ENCODE measurements around the gene FTH1. TPM values are rescaled to one million over a fixed set of nuclear protein-coding genes. Genes with fewer than 3 reads are reported as not detected.

The FTH1 gene
- total and polyA plus RNA-seq, 2 of the 13 experiments (the other 11 are each of a cell fraction or from before 2014, with no cell fraction given) = 607 to 760 TPM

GRCh38 chr11:62001450-62002191 lies 34.2 kb upstream of the FTH1 start (continued):
- TF ChIP-seq ZBTB10 (CRISPR knock-in tag; IDR thresholded peaks at IDR 0.05; ENCODE audit: borderline replicate concordance) (no peak; the same call in 1 of the 2 replicates), ZFP37 (CRISPR knock-in tag; IDR thresholded peaks at IDR 0.05; ENCODE audit: borderline replicate concordance) (peak; percentile 54; the same call in 1 of the 2 replicates), ZBED4 (CRISPR knock-in tag; IDR thresholded peaks at IDR 0.05; ENCODE audit: borderline replicate concordance) (no peak), ARID2 (CRISPR knock-in tag; IDR thresholded peaks at IDR 0.05; ENCODE audit: borderline replicate concordance) (no peak), ZBTB4 (CRISPR knock-in tag; IDR thresholded peaks at IDR 0.05; ENCODE audit: borderline replicate concordance) (no peak; the same call in 1 of the 2 replicates), GATA4 (IDR thresholded peaks at IDR 0.05; ENCODE audit: borderline replicate concordance, low read depth) (peak; percentile 47; the same call in 1 of the 2 replicates), ZNF513 (CRISPR knock-in tag; conservative IDR thresholded peaks at IDR 0.05) (no peak), ZBTB34 (CRISPR knock-in tag; IDR thresholded peaks at IDR 0.05) (no peak; the same call in 1 of the 2 replicates), ZNF224 (CRISPR knock-in tag; IDR thresholded peaks at IDR 0.05) (no peak), ZBTB37 (CRISPR knock-in tag; IDR thresholded peaks at IDR 0.05) (peak; percentile 74; the same call in 1 of the 2 replicates)

Data from HepG2 (cell line).